Naive B cell (primary cell): ENCODE data around the gene JARID2. TPM values are rescaled to one million over a fixed set of nuclear protein-coding genes. Genes with fewer than 3 reads are reported as not detected.

Source experiments
- ATAC-seq, 2 donors: fragments of 150-1000 bp; cut with Tn5 transposase; 2 replicates each; pipeline ENCODE4 v1.10.0; 2021; ENCODE audit warnings: low read depth in 2 of 2, mild to moderate bottlenecking in 2 of 2, moderate library complexity in 2 of 2
- DNase-seq: peaks from one replicate; pipeline ENCODE4 v3.0.0; 2022
- H3K27ac Mint-ChIP-seq, 6 donors: one replicate each; pipeline ENCODE4 v1.8.0; 2020 to 2022; ENCODE audit warnings: mild to moderate bottlenecking in 6 of 6, mixed read lengths in 6 of 6, moderate library complexity in 5 of 6, inconsistent platforms in 2 of 6
- H3K27me3 Mint-ChIP-seq, 3 donors: one replicate each; pipeline ENCODE4 v1.8.0; 2021 to 2022; ENCODE audit warnings: mixed read lengths in 3 of 3, mild to moderate bottlenecking in 1 of 3
- H3K36me3 Mint-ChIP-seq, 2 donors: one replicate each; pipeline ENCODE4 v1.8.0; 2020 to 2022; ENCODE audit warnings: mixed read lengths in 2 of 2, inconsistent platforms in 1 of 2, mild to moderate bottlenecking in 1 of 2
- H3K4me1 Mint-ChIP-seq, 3 donors: one replicate each; pipeline ENCODE4 v1.8.0; 2020 to 2022; ENCODE audit warnings: mixed read lengths in 3 of 3, inconsistent platforms in 1 of 3, mild to moderate bottlenecking in 1 of 3, moderate library complexity in 1 of 3
- H3K4me3 Mint-ChIP-seq, 8 donors: one replicate each; pipeline ENCODE4 v1.8.0; 2020 to 2022; ENCODE audit warnings: mild to moderate bottlenecking in 8 of 8, mixed read lengths in 8 of 8, moderate library complexity in 8 of 8, inconsistent platforms in 2 of 8
- H3K9me3 Mint-ChIP-seq, 7 donors: one replicate each; pipeline ENCODE4 v1.8.0; 2020 to 2022; ENCODE audit warnings: mixed read lengths in 7 of 7, mild to moderate bottlenecking in 5 of 7, inconsistent platforms in 2 of 7, moderate library complexity in 1 of 7
- polyA plus RNA-seq, 6 donors: library from polyadenylated mRNA; unstranded; fragments of 300-500 nt; fragmentation: Illumina TruSeq; gene quantifications; one replicate each; pipeline ENCODE4 v1.2.3, GENCODE V29; 2021; ENCODE audit warnings: low read depth in 6 of 6

Gene JARID2
- polyA plus RNA-seq, 6 donors from 2014 or later = 2.7 to 21.9 (median 16.6) TPM

GRCh38 chr6:15491255-15491985, 245.6 kb downstream of the JARID2 start:
- Mint-ChIP-seq H3K4me1 (peaks cover 44 to 49% (median 49%) of the 10 kb centered on the region in 3 donors), H3K27ac (peak overlapping the region in 5 of 6 donors; percentile 74 to 84 (median 81)), H3K9me3 (no peaks in the 10 kb centered on the region), H3K36me3 (peaks cover 14 to 25% of the 10 kb centered on the region in 2 donors), H3K27me3 (no peaks in the 10 kb centered on the region), H3K4me3 (peak overlapping the region in 3 of 8 donors; percentile 2 to 65 (median 20))
- ATAC-seq (peak; percentile 85 to 89), DNase-seq (peak; percentile 63)

GRCh38 chr6:15491986-15492269, 246.1 kb downstream of the JARID2 start:
- H3K27ac Mint-ChIP-seq = peak overlapping the region in 5 of 6 donors; percentile 62 to 81 (median 79)
- peaks cover 10 to 22% of the 10 kb centered on the region in 2 donors for H3K36me3 Mint-ChIP-seq
- DNase-seq (no peak), ATAC-seq (no peak)
- H3K9me3 Mint-ChIP-seq = no peaks in the 10 kb centered on the region
- H3K4me3 Mint-ChIP-seq = peak overlapping the region in 2 of 8 donors; percentile 25 to 30
- H3K4me1 Mint-ChIP-seq = peaks cover 44 to 49% (median 47%) of the 10 kb centered on the region in 3 donors
- H3K27me3 Mint-ChIP-seq = no peaks in the 10 kb centered on the region

GRCh38 chr6:15493437-15494168, 247.7 kb downstream of the JARID2 start:
- Mint-ChIP-seq H3K4me3 (no peak overlapping the region), H3K4me1 (peaks cover 41 to 49% (median 45%) of the 10 kb centered on the region in 3 donors), H3K27ac (peak overlapping the region in 1 of 6 donors; percentile 81), H3K36me3 (peaks cover 10 to 12% of the 10 kb centered on the region in 2 donors), H3K27me3 (no peaks in the 10 kb centered on the region), H3K9me3 (no peaks in the 10 kb centered on the region)
- ATAC-seq (no peak), DNase-seq (no peak)

- peaks cover 29 to 34% (median 33%) of the 10 kb centered on the region in 3 donors for H3K4me1 Mint-ChIP-seq
- no peaks in the 10 kb centered on the region for H3K27me3 Mint-ChIP-seq
- H3K9me3 Mint-ChIP-seq = no peaks in the 10 kb centered on the region
- DNase-seq (no peak), ATAC-seq (no peak)
- H3K4me3 Mint-ChIP-seq = no peak overlapping the region
- H3K36me3 Mint-ChIP-seq = peaks cover 6 to 10% of the 10 kb centered on the region in 2 donors
- H3K27ac Mint-ChIP-seq = peak overlapping the region in 4 of 6 donors; percentile 5 to 43 (median 34)
Measured at GRCh38 chr6:15495375-15495901, 249.6 kb downstream of the JARID2 start.

GRCh38 chr6:15496345-15497131, 250.7 kb downstream of the JARID2 start:
- Mint-ChIP-seq H3K4me3 (peak overlapping the region in 1 of 8 donors; percentile 30), H3K27ac (no peak overlapping the region), H3K27me3 (no peaks in the 10 kb centered on the region), H3K4me1 (peaks cover 21 to 31% (median 25%) of the 10 kb centered on the region in 3 donors), H3K9me3 (no peaks in the 10 kb centered on the region), H3K36me3 (peaks cover 6 to 10% of the 10 kb centered on the region in 2 donors)
- DNase-seq (no peak), ATAC-seq (no peak)

- DNase-seq (no peak), ATAC-seq (no peak)
- H3K27me3 Mint-ChIP-seq = no peaks in the 10 kb centered on the region
- H3K4me3 Mint-ChIP-seq = no peak overlapping the region
- H3K36me3 Mint-ChIP-seq = peaks cover 10 to 12% of the 10 kb centered on the region in 2 donors
- H3K4me1 Mint-ChIP-seq = peaks cover 10 to 21% (median 11%) of the 10 kb centered on the region in 3 donors
- peak overlapping the region in 3 of 6 donors; percentile 37 to 88 (median 84) for H3K27ac Mint-ChIP-seq
- H3K9me3 Mint-ChIP-seq = no peaks in the 10 kb centered on the region
Measured at GRCh38 chr6:15498640-15499039, 252.8 kb downstream of the JARID2 start.

- ATAC-seq (no peak), DNase-seq (no peak)
- Mint-ChIP-seq H3K4me1 (peaks cover 8 to 18% (median 12%) of the 10 kb centered on the region in 3 donors), H3K4me3 (no peak overlapping the region), H3K27ac (peak overlapping the region in 2 of 6 donors; percentile 57 to 88), H3K36me3 (peaks cover 10 to 14% of the 10 kb centered on the region in 2 donors), H3K9me3 (no peaks in the 10 kb centered on the region), H3K27me3 (no peaks in the 10 kb centered on the region)
Measured at GRCh38 chr6:15499125-15499524, 253.3 kb downstream of the JARID2 start.

GRCh38 chr6:15499591-15499990, 253.7 kb downstream of the JARID2 start:
- H3K4me3 Mint-ChIP-seq = no peak overlapping the region
- H3K4me1 Mint-ChIP-seq = peaks cover 8 to 22% (median 12%) of the 10 kb centered on the region in 3 donors
- H3K9me3 Mint-ChIP-seq = no peaks in the 10 kb centered on the region
- peak overlapping the region in 2 of 6 donors; percentile 57 to 59 for H3K27ac Mint-ChIP-seq
- peaks cover 13 to 18% of the 10 kb centered on the region in 2 donors for H3K36me3 Mint-ChIP-seq
- no peaks in the 10 kb centered on the region for H3K27me3 Mint-ChIP-seq
- DNase-seq (no peak), ATAC-seq (no peak)

GRCh38 chr6:15500078-15500740, 254.3 kb downstream of the JARID2 start:
- peaks cover 8 to 22% (median 14%) of the 10 kb centered on the region in 3 donors for H3K4me1 Mint-ChIP-seq
- no peaks in the 10 kb centered on the region for H3K9me3 Mint-ChIP-seq
- no peaks in the 10 kb centered on the region for H3K27me3 Mint-ChIP-seq
- DNase-seq = no peak
- peak overlapping the region in 5 of 6 donors; percentile 39 to 89 (median 59) for H3K27ac Mint-ChIP-seq
- peaks cover 18 to 20% of the 10 kb centered on the region in 2 donors for H3K36me3 Mint-ChIP-seq
- no peak for ATAC-seq
- H3K4me3 Mint-ChIP-seq = no peak overlapping the region

- H3K9me3 Mint-ChIP-seq = no peaks in the 10 kb centered on the region
Measured at GRCh38 chr6:15500901-15501825, 255.3 kb downstream of the JARID2 start.

GRCh38 chr6:15501826-15502445, 256.1 kb downstream of the JARID2 start:
- peak overlapping the region in 2 of 6 donors; percentile 62 to 73 for H3K27ac Mint-ChIP-seq
- ATAC-seq = no peak
- peaks cover 5 to 22% (median 10%) of the 10 kb centered on the region in 3 donors for H3K4me1 Mint-ChIP-seq
- H3K27me3 Mint-ChIP-seq = no peaks in the 10 kb centered on the region
- H3K4me3 Mint-ChIP-seq = no peak overlapping the region
- no peaks in the 10 kb centered on the region for H3K9me3 Mint-ChIP-seq
- H3K36me3 Mint-ChIP-seq = peaks cover 8 to 26% of the 10 kb centered on the region in 2 donors
- DNase-seq = no peak

More at GRCh38 chr6:15500901-15501825, 255.3 kb downstream of the JARID2 start:
- peaks cover 3 to 22% (median 10%) of the 10 kb centered on the region in 3 donors for H3K4me1 Mint-ChIP-seq
- DNase-seq (no peak), ATAC-seq (no peak)
- H3K27me3 Mint-ChIP-seq = no peaks in the 10 kb centered on the region
- peak overlapping the region; percentile 39 to 80 (median 59) for H3K27ac Mint-ChIP-seq
- H3K4me3 Mint-ChIP-seq = peak overlapping the region in 1 of 8 donors; percentile 30
- peaks cover 9 to 20% of the 10 kb centered on the region in 2 donors for H3K36me3 Mint-ChIP-seq
